Testis (tissue), 2 donors: ENCODE measurements around the gene SPP1.

Experiments
- CTCF ChIP-seq, 3 experiments: fragments of 450-650 bp in 2 of 3; fragments of 200-600 bp in 1 of 3; sonication (generic) in 1 of 3; IDR thresholded peaks; one replicate each; pipeline ENCODE4 v1.5.1; 2016 to 2019; ENCODE audit warnings: antibody characterized with exemption in 3 of 3, mild to moderate bottlenecking in 2 of 3, moderate library complexity in 1 of 3
- POLR2A ChIP-seq: fragments of 450-650 bp; IDR thresholded peaks from one replicate; pipeline ENCODE4 v1.6.1; 2017; ENCODE audit warnings: antibody characterized with exemption, mild to moderate bottlenecking, moderate library complexity

DNA sequence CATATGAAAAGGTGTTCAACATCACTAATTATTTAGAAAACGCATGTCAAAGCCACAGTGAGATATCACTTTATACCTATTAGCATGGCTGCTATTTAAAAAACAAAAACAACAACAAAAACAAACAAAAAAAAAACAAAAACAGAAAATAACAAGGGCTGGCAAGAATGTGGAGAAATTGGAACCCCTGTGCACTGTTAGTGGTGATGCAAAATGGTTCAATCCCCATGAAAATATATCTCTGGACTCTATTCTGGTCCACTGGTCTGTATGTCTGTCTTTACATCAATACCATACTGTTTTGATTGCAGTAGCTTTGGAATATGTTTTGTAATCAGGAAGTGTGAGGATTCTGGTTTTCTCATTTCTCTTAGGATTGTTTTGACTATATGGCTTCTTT lies 43.6 kb upstream of the SPP1 start:
- TF ChIP-seq CTCF (IDR thresholded peaks at IDR 0.05) = no peak
- no peak for TF ChIP-seq POLR2A
